ENCODE data around the gene CSF1. TPM values are rescaled to one million over a fixed set of nuclear protein-coding genes. Genes with fewer than 3 reads are reported as not detected.

CSF1 gene
- total RNA-seq, 8 experiments from 2014 or later, result 1.2 to 27.1 (median 9.1) TPM

GRCh38 chr1:109930252-109930993, 19.8 kb downstream of the CSF1 start:
- peak overlapping the region in 1 of 2 donors; percentile 18 for H3K27ac ChIP-seq
- WGBS, 10 experiments, result 79 to 100% (median 93%) methylated on average over 1 to 5 of the region's 9 CpGs; no CpG with 5 or more reads in 2 of the 10 experiments

GRCh38 chr1:109931189-109931731, 20.6 kb downstream of the CSF1 start:
- WGBS, 10 experiments, result 10 to 89% (median 33%) methylated on average over 2 to 9 of the region's 10 CpGs; no CpG with 5 or more reads in 4 of the 10 experiments
- peak; percentile 69 to 96 (median 86) for ATAC-seq (replicated peaks in 6 of 8)
- in situ Hi-C loops (cut with MboI; ENCODE audit: low pct_unique_long_range_greater_than_20kb in 2 of 9, low sequenced_read_pairs in 9 of 9, unreplicated experiment in 9 of 9), result no loop called here
- H3K4me3 ChIP-seq, result no peak overlapping the region
- H3K4me1 ChIP-seq (replicated peaks in 1 of 2), result peaks cover 4 to 19% of the 10 kb centered on the region in 2 donors
- peak overlapping the region in 1 of 2 donors; percentile 14 for H3K27ac ChIP-seq

More at GRCh38 chr1:109930252-109930993, 19.8 kb downstream of the CSF1 start:
- no peak overlapping the region for H3K4me3 ChIP-seq
- H3K4me1 ChIP-seq (replicated peaks in 1 of 2), result peaks cover 4 to 19% of the 10 kb centered on the region in 2 donors
- no peak for ATAC-seq (replicated peaks in 6 of 8)
- in situ Hi-C loops (cut with MboI; ENCODE audit: low pct_unique_long_range_greater_than_20kb in 2 of 9, low sequenced_read_pairs in 9 of 9, unreplicated experiment in 9 of 9), result no loop called here

- Histone ChIP-seq H3K4me1 (replicated peaks in 1 of 2) (peaks cover 4 to 19% of the 10 kb centered on the region in 2 donors), H3K4me3 (no peak overlapping the region), H3K27ac (no peak overlapping the region)
- in situ Hi-C loops (cut with MboI; ENCODE audit: low pct_unique_long_range_greater_than_20kb in 2 of 9, low sequenced_read_pairs in 9 of 9, unreplicated experiment in 9 of 9), result no loop called here
- WGBS, 10 experiments, result 92 to 100% (median 100%) methylated on average over 1 to 3 of the region's 3 CpGs; no CpG with 5 or more reads in 3 of the 10 experiments
- ATAC-seq (replicated peaks in 6 of 8), result no peak
These were observed 21.4 kb downstream of the CSF1 start for GRCh38 chr1:109931911-109932636.

GRCh38 chr1:109932679-109933078, 22.0 kb downstream of the CSF1 start:
- ATAC-seq (replicated peaks in 6 of 8), result no peak
- in situ Hi-C loops (cut with MboI; ENCODE audit: low pct_unique_long_range_greater_than_20kb in 2 of 9, low sequenced_read_pairs in 9 of 9, unreplicated experiment in 9 of 9), result no loop called here
- WGBS, 10 experiments, result 83 to 97% (median 93%) methylated on average over 1 to 5 of the region's 5 CpGs; no CpG with 5 or more reads in 5 of the 10 experiments
- peaks cover 4 to 19% of the 10 kb centered on the region in 2 donors for H3K4me1 ChIP-seq (replicated peaks in 1 of 2)
- no peak overlapping the region for H3K27ac ChIP-seq
- no peak overlapping the region for H3K4me3 ChIP-seq

GRCh38 chr1:109933856-109934711, 23.4 kb downstream of the CSF1 start:
- in situ Hi-C loops (cut with MboI; ENCODE audit: low pct_unique_long_range_greater_than_20kb in 2 of 9, low sequenced_read_pairs in 9 of 9, unreplicated experiment in 9 of 9), result no loop called here
- 34 to 100% (median 71%) methylated on average over 1 to 10 of the region's 10 CpGs; no CpG with 5 or more reads in 2 of the 10 experiments for WGBS, 10 experiments
- Histone ChIP-seq H3K4me1 (replicated peaks in 1 of 2) (peaks cover 4 to 19% of the 10 kb centered on the region in 2 donors), H3K4me3 (no peak overlapping the region), H3K27ac (no peak overlapping the region)
- no peak for ATAC-seq (replicated peaks in 6 of 8)

GRCh38 chr1:109935451-109935900, 24.8 kb downstream of the CSF1 start:
- Histone ChIP-seq H3K4me1 (replicated peaks in 1 of 2) (peaks cover 4 to 7% of the 10 kb centered on the region in 2 donors), H3K4me3 (no peak overlapping the region), H3K27ac (no peak overlapping the region)
- WGBS, 10 experiments, result 50 to 80% (median 65%) methylated on average over 1 to 4 of the region's 4 CpGs; no CpG with 5 or more reads in 5 of the 10 experiments
- in situ Hi-C loops (cut with MboI; ENCODE audit: low pct_unique_long_range_greater_than_20kb in 2 of 9, low sequenced_read_pairs in 9 of 9, unreplicated experiment in 9 of 9), result no loop called here
- ATAC-seq (replicated peaks in 6 of 8), result no peak

GRCh38 chr1:109937738-109938137, 27.1 kb downstream of the CSF1 start:
- 60 to 100% (median 100%) methylated on average over 1 of the region's 1 CpG; no CpG with 5 or more reads in 2 of the 10 experiments for WGBS, 10 experiments
- H3K4me1 ChIP-seq (replicated peaks in 1 of 2), result no peaks in the 10 kb centered on the region
- no peak for ATAC-seq (replicated peaks in 6 of 8)
- in situ Hi-C loops (cut with MboI; ENCODE audit: low pct_unique_long_range_greater_than_20kb in 2 of 9, low sequenced_read_pairs in 9 of 9, unreplicated experiment in 9 of 9), result no loop called here
- no peak overlapping the region for H3K27ac ChIP-seq
- no peak overlapping the region for H3K4me3 ChIP-seq

GRCh38 chr1:109938556-109938955, 27.9 kb downstream of the CSF1 start:
- no peak overlapping the region for H3K4me3 ChIP-seq
- H3K27ac ChIP-seq, result no peak overlapping the region
- in situ Hi-C loops (cut with MboI; ENCODE audit: low pct_unique_long_range_greater_than_20kb in 2 of 9, low sequenced_read_pairs in 9 of 9, unreplicated experiment in 9 of 9), result no loop called here
- 40 to 100% (median 93%) methylated on average over 1 to 2 of the region's 2 CpGs; no CpG with 5 or more reads in 1 of the 10 experiments for WGBS, 10 experiments
- no peak for ATAC-seq (replicated peaks in 6 of 8)
- no peaks in the 10 kb centered on the region for H3K4me1 ChIP-seq (replicated peaks in 1 of 2)

GRCh38 chr1:109942434-109942833, 31.8 kb downstream of the CSF1 start:
- H3K4me3 ChIP-seq, result no peak overlapping the region
- H3K27ac ChIP-seq, result no peak overlapping the region
- ATAC-seq (replicated peaks in 6 of 8), result no peak
- H3K4me1 ChIP-seq (replicated peaks in 1 of 2), result no peaks in the 10 kb centered on the region
- 46 to 100% (median 88%) methylated on average over 1 to 2 of the region's 2 CpGs; no CpG with 5 or more reads in 1 of the 10 experiments for WGBS, 10 experiments
- in situ Hi-C loops (cut with MboI; ENCODE audit: low pct_unique_long_range_greater_than_20kb in 2 of 9, low sequenced_read_pairs in 9 of 9, unreplicated experiment in 9 of 9), result no loop called here

- no peak overlapping the region for H3K27ac ChIP-seq
- in situ Hi-C loops (cut with MboI; ENCODE audit: low pct_unique_long_range_greater_than_20kb in 2 of 9, low sequenced_read_pairs in 9 of 9, unreplicated experiment in 9 of 9), result no loop called here
- H3K4me3 ChIP-seq, result no peak overlapping the region
- ATAC-seq (replicated peaks in 6 of 8), result no peak
- H3K4me1 ChIP-seq (replicated peaks in 1 of 2), result no peaks in the 10 kb centered on the region
- 75 to 100% (median 88%) methylated on average over 1 to 2 of the region's 2 CpGs for WGBS, 10 experiments
These were observed 33.9 kb downstream of the CSF1 start for GRCh38 chr1:109944541-109944940.

GRCh38 chr1:109946511-109946910, 35.9 kb downstream of the CSF1 start:
- Histone ChIP-seq H3K4me1 (replicated peaks in 1 of 2) (no peaks in the 10 kb centered on the region), H3K4me3 (no peak overlapping the region), H3K27ac (no peak overlapping the region)
- no peak for ATAC-seq (replicated peaks in 6 of 8)
- in situ Hi-C loops (cut with MboI; ENCODE audit: low pct_unique_long_range_greater_than_20kb in 2 of 9, low sequenced_read_pairs in 9 of 9, unreplicated experiment in 9 of 9), result no loop called here
- WGBS, 10 experiments, result 46 to 100% (median 71%) methylated on average over 1 to 6 of the region's 6 CpGs

- Histone ChIP-seq H3K4me1 (replicated peaks in 1 of 2) (no peaks in the 10 kb centered on the region), H3K4me3 (no peak overlapping the region), H3K27ac (no peak overlapping the region)
- no peak for ATAC-seq (replicated peaks in 6 of 8)
- 59 to 90% (median 77%) methylated on average over 1 to 10 of the region's 10 CpGs; no CpG with 5 or more reads in 1 of the 10 experiments for WGBS, 10 experiments
- in situ Hi-C loops (cut with MboI; ENCODE audit: low pct_unique_long_range_greater_than_20kb in 2 of 9, low sequenced_read_pairs in 9 of 9, unreplicated experiment in 9 of 9), result no loop called here
These were observed 37.1 kb downstream of the CSF1 start for GRCh38 chr1:109947582-109948284.
